Stimulated activated naive CD4-positive, alpha-beta T cell (primary cell): ENCODE measurements around the gene TMEM95.
"Not testable (repeated sequence)": the region's sequence is repeated elsewhere in the genome, so short reads cannot be mapped to it uniquely, and the experiment has no call there.

ENCODE experiments used
- DNase-seq, 6 experiments: peaks; one replicate each; lab custom pipeline; 2025; lab: John Stamatoyannopoulos, UW

Gene TMEM95

DNA sequence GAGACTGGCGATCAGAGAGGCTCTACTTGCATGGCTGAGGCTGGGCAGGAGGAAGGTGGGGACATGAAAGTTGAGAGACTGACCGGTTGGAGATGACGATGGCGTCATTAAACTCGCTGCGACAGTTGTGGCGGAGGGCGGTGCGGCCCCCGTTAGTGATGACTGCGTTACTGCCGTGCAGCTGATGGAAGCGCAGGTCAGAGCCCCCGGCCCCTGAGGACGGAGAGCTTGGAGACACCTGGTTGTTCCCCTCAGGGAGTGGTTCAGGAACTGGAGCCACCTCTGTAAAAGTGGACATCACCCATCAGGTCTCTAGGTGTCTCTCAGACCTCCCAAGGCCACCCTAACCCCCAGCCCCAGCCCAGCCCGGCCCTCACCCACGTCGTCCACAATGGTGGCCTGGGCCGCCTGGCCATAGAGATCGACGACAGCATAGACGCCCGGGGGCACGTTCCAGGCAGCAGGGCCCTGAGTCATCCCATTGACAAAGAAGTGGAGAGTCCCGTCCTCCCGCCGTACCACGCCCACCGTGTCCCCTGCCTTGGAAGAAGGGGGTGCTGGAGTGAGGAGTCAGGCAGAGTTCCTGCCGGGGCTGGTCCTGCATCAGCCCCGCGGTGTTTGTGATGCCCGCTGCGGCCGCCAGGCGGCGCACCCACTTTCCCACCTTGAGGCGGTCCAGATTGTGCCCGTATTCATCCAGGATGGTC is 31.1 kb upstream of the TMEM95 start:
- DNase-seq, result peak; percentile 34 to 70 (median 57)

DNA sequence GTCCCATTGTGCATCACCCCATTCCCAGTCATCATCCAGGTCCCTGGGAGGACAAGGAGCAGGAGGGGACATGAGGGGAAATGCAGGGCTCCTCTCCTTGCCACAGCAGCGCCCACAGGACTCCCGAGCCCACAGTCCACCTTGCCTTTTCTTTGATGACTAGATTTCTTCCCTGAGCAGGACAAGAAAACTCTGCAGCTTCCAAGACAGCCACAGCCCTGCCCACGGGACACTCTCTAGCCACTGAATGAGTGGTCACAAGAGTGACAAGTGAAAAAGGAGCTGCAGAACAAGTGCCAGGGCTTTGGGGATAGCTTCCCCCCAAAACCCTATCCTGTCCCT is 30.5 kb upstream of the TMEM95 start:
- no peak for DNase-seq

DNA sequence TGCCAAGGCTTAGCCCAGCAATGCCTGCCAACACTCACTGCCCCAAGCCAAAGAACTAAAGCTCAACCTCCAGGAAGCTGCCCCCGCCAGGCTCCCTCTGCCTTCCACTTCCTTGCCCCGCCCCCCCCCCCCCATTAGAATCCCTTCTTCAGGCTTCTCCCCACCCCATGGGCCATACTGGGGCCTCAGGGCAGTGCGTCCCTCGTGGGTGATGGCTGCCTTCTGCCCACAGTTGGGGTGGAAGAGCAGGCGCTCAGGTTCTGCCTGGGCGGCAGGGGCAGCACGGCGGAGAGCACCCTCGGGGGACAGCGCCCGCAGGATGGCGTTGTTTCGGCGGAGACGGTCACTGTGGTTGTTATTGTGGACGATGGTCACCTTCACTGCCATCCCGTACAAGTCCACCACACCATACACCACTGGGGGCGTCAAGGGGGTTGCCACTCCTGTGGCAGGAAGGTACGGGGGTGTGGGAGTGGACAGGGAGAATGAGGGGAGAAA is 29.9 kb upstream of the TMEM95 start:
- DNase-seq, result no peak

DNA sequence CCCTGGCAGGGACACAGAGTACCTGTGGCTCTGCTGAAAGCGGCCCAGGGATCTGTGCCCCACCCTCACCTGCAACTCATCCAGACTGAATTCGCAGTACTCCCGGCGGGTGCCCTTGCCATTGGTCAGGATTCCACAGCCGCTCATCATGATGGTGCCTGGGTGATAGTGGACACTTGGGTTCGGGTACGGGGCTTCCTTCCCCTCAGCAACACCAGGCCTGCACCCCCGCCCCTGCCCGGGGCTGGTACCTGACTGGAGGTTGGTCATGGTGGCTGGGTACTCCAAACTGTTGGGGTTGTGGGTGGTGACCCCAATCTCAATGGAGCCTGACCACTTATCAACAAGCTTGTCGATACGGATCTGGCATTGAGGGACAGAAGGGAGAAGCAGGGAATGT is 28.8 kb upstream of the TMEM95 start:
- no peak for DNase-seq

DNA sequence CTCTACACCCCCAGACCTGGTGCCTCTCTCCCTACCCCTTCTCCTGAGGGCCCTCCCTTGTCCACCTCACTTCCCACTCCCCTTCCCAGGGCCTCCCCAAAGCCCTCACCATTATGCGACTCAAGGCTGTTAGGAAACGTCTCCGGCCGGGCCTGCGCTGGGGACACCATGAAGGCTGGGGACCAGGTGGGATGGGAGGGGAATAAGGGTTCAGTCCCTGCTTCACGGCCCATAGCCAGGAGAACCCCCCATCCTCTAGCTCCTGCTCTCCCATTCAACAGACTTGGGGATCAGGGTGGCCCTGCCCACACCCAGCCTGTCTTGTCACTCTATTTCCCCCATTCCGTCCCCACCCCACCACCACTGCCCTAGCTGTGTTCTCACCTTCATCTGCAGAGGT is 27.9 kb upstream of the TMEM95 start:
- no peak for DNase-seq

DNA sequence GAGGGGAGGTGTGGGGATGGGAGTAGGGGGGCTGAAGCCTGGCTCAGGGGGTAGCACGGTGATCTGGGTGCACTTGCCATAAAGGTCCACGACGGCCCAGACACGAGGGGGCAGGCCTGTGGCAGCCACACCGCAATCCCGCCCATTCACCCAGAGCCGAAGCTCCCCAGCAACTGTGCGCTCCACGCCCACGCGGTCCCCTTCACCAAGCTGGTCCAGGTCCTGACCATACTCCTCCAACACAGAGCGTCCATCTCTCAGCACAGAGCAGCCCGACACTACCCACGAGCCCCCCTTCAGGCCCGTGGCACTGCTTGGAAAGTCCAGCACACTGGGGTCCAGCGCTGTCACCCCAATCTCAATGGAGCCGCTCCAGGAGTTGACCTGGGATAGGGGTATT is 27.5 kb upstream of the TMEM95 start:
- no peak for DNase-seq

DNA sequence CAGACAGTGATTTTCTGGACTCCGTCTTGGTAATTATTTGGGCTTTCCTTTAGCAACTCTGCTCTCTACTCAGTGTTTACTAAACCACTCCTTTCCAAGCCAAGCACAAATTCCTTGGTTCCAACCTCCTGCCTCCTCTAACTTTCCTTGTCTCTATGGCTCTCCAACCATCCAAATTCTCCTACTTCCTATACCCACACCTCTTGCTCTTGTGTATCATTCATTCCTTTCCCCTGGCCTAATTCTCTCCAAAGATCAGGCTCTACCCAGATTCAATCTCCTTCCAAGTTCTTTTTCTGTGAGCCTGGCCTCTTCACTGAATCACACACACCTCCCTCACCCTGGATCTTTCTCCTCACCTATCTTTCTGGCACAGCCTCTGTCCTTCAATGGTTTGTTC is 26.9 kb upstream of the TMEM95 start:
- DNase-seq, result no peak

DNA sequence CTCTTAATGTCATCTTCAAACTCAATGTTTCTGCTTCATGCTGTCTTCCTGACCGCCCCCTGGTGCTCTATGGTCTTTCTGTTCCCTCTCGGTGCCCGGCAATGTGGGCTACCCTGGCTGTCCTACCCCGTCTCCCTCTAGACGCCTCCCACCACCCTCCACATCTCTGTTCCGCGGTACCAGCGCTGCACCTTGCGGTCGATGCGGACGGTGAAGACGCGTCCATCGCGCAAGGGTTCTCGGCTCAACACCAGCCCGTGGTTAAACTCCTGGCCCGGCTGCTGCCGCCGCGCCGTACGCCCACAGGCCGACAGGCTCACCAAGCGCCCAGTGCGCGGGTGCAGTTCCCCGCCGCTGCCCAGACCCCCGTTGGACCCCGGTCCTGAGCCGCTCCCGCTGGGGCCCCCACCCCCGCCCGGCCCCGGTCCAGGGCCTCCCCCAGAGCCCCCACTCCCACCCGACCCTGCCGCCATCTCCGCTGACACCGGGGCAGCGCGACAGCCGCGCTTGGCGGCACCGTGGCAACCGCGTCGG is 26.0 kb upstream of the TMEM95 start, which contains the start of gene NEURL4:
TSS of gene NEURL4 (minus strand) at position 496 of the 534 bp plus-strand sequence. CDS start at position 473, 23 bp downstream.
- peak in 4 of 6 experiments; percentile 46 to 71 (median 54) for DNase-seq

DNA sequence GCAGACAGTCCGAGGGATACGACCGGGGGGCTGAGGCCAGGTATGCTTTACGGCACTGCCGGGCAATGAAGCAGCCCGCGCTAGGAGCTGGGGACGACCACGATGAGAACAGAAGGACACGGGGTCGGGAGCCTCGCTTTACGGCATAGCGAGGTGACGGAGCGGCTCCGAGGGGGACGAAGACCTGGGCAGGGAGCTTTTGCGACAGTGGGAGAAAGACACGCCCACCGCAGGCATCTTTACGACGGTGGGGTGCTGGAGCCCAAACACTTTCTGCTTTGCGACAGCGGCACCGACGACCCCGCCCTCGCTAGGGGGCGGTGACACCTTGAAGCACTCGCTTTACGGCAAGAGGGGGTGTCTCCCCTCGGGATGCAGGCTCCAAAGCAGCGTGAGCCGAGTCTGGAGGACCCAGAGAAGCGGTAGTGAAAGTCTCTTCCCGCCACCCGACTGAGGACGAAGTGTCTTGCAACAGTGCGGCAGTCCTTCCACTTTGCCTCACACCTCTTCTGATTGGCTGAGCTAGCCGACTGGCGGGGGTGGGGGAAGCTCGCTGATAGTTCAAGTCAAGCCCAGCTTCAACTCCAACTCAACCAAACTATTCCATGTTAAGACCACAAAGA is 25.5 kb upstream of the TMEM95 start:
- peak; percentile 92 to 96 (median 96) for DNase-seq

DNA sequence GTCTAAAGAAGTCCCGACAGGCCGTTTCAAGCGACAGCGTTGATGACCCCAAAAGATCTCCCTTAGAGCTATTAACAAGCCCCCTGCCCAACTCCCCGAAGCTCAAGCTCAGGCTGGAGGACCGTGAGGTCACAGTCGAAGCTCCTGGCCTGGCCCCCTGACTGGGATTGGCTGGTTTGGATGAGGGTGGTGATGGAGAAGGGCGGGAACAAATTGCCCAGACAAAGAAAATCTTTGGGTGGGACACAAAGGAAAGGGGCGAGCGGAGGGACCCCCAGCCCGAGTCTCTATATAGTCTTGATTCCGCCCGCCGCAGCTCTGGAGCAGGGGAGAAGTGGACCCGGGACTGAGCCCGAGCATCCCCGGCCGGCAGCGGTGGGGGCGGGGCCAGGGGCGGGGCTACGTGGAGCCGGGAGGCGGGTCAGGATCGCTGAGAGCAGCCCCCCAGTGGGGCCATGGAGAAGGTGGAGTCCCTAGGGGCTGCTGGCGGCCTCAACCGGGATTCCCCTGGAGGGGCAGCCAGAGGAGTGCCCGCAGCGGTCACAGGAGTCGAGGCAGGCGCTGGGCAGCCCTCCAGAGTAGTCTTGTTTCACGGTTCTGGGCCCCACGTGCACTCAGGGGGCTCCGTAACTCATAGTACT is 24.8 kb upstream of the TMEM95 start:
- DNase-seq, result peak; percentile 68 to 93 (median 86)

DNA sequence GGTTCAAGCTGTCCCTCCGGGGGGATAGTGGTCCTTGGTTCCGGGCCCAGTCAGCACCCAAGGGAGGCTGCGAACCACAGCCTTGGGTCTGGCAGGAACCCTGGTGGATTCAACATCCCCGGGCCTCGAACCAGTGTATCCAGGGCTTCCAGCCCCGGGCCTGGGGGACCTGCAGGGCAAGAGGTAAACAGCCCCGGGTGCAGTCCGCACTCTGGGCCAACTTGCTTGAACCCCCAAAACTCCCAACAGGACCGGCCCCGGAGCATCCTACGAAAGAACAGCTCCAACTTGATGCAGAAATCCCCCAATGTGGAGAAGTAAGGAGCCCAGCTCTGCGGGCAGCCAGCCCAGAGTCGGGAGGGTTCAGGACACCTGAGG is 24.3 kb upstream of the TMEM95 start:
- no peak for DNase-seq

DNA sequence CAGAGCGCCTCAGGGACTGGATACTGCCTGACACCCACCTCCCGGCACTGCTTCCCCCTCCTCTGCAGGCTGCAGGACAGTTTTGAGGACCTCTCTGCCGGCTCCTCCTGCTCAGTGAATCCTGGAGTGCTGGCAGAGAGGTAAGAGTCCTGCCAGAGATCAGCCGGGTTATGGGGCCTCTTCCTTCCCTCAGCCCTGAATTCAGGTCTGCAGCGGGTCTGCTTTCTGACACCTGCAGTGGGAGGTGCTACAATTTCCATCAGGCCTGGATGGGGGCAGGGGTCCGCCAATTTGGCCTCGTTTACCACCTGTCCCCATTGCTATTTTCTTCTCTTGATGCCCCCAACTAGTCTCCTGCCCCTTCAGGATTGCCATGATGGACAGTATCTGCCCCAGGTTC is 22.8 kb upstream of the TMEM95 start:
- DNase-seq, result no peak

DNA sequence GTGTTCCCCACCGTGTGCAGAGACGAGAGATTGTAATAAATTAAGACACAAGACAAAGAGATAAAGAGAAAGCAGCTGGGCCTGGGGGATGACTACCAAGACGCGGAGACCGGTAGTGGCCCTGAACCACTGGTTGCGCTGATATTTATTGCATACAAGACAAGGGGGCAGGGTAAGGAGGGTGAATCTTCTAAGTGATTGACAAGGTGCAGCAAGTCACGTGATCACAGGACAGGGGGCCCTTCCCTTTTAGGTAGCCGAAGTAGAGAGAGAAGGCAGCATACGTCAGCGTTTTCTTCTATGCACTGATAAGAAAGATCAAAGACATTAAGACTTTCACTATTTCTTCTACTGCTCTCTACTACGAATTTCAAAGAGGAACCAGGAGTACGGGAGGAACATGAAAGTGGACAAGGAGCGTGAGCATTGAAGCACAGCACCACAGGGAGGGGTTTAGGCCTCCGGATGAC is 22.3 kb upstream of the TMEM95 start:
- DNase-seq, result peak in 4 of 6 experiments; percentile 34 to 60 (median 54)

DNA sequence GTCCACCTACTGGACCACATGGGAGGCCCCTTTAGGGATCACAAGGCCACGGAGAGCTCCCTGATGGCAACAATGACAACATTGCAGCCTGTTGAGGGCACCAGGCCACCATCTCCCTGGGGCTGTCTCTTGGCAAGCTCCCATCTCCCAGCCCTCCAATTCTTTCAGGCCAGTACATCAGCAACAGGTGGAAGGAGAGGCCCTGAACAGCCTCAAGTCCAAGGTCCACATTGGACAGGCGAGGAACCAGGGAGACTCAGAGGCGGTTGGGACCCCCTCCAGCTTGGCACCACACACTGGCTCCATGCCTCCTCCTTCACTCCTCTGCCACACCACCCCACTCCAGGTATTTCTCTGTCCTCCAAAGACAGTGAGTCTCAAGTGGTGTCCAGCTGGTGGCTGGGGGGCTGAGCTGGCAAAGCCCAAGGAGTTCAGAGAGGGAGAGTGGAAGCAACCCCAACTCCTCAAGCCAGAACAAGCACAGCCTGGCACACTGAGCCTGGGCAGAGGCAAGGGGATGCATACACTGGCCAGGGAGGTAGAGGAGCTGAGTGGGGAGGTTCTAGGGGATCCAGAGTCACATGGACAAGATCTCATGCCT is 19.9 kb upstream of the TMEM95 start:
- DNase-seq, result no peak

DNA sequence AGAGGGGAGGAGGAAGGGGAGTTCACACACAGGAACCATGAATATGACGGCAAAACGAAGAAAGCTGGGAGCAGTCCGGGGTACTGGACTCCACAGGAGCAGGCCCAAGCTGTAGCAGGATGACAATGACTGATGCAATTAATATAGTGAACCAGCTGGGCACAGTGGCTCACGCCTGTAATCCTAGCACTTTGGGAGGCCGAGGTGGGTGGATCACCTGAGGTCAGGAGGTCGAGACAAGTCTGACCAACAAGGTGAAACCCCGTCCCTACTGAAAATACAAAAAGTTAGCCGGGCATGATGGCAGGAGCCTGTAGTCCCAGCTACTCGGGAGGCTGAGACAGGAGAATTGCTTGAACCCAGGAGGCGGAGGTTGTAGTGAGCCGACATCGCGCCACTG is 19.2 kb upstream of the TMEM95 start:
- not testable (repeated sequence) for DNase-seq

DNA sequence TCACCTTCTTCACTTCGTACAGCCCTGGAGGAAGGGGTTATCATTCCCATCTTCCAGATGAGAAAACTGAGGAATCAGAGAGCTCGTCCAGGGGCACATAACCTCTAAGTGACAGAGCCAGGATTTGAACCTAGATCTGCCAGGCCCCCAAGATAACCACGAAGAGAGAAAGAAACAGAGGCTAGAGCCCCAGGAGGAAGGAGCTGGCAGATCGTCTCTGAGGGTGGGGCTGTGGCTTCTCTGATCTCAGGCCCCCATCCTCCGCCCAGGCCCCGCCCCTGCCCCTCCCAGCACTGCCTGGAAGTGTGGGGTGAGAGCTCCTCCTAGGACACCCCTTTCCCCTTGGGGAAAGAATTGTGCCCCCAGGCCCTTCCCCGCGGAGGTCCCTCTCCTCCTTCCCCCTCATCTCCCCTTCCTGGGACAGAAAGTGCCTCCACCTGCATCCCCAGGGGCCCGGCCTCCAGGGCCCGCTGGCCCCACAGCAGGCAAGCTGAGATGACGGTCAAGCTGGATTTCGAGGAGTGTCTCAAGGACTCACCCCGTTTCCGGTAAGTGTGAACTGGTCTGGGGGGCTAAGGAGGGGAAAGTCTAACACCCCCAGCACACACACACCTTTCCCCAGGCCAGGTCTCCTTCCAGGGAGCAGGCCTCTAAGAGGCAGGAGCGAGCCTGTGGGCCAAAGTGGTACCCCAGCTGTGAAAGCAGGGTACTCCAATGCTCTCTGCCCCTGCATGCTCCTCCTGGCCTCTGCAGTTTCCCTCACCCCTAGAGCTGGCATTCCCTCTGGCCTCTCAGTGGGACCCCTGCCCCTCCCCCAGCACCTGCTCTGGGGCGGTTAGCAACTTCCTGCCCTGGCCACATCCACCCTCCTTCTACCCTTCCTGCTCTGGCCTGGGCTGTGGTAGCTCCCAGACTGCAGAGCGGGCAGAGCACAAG is 18.4 kb upstream of the TMEM95 start, which contains the start of gene ACAP1:
TSS of gene ACAP1 (plus strand) at position 290 of the 936 bp plus-strand sequence. CDS start at position 496, 206 bp downstream.
- peak; percentile 69 to 83 (median 78) for DNase-seq

DNA sequence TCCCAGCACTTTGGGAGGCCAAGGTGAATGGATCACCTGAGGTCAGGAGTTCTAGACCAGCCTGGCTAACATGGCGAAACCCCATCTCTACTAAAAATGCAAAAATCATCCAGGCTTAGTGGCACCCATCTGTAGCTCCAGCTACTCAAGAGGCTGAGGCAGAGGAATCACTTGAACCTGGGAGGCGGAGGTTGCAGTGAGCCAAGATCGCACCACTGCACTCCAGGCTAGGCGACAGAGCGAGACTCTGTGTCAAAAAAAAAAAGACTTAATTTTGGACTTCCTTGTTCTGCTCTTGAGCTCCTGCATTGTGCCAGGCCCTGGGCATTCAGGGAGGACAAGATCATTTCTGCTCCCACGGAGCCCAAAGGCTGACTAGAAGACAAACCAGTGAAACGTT is 17.4 kb upstream of the TMEM95 start:
- not testable (repeated sequence) for DNase-seq

DNA sequence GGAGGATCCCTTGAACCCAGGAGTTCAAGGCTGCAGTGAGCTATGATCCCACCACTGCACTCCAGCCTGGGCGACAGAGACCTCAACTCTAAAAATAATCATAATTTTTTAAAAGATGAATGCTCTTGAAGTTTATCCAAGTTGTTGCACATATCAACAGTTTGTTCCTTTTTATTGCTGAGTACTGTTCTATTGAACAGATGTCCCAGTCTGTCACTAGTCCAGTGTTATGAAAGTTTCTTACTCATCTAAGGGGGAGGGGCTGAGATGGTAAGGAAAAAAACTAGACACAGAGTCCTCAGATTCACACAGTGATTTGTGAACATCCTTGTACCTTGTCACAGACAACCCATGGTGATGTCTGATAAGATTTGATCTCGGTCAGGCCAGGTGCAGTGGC is 14.8 kb upstream of the TMEM95 start:
- no peak for DNase-seq

DNA sequence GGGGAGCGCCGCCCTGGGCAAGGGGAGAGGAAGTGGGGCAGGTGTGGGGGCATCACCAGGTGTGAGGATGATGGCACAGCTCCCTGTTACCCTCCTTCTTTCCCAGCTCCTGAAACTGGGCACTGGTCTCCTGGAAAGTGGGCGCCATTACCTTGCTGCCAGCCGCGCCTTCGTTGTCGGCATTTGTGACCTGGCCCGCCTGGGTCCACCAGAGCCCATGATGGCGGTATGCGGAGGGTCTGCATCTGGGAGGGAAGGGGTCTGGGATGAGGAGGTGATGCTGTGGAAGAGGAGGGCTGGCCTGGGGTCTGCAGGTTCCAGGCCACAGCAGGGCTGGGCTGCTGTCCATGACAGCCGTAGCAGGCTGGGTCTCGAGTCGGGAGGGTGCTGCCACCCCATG is 13.1 kb upstream of the TMEM95 start:
- no peak for DNase-seq

DNA sequence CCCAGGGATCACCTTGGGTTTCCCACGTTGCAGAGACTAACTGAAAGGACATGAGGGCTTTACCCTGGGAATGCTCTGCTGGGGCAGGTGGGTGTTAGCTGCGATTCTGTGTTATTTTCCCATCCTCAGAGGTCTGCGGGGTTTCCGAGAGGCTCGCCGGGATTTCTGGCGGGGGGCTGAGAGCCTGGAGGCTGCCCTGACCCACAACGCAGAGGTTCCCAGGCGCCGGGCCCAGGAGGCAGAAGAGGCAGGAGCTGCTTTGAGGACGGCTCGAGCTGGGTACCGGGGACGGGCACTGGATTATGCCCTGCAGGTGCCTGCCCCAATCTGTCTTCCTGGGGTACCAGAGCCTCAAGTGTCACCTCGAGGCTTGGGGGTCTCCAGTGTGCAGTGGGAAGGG is 11.7 kb upstream of the TMEM95 start:
- no peak for DNase-seq
